ENCODE data around the gene HCRTR1. TPM values are rescaled to one million over a fixed set of nuclear protein-coding genes. Genes with fewer than 3 reads are reported as not detected.

The HCRTR1 gene
- total and polyA plus RNA-seq, 10 of the 15 experiments (the other 5 are each of a cell fraction or from before 2014, with no cell fraction given), result not detected

GRCh38 chr1:31645274-31645568 is 27.7 kb downstream of the HCRTR1 start (continued):
- 0 out of 2 replicates have a peak, but pooled peaks have one; percentile 20 for TF ChIP-seq RB1 (IDR thresholded peaks at IDR 0.05; ENCODE audit: borderline replicate concordance)

DNA sequence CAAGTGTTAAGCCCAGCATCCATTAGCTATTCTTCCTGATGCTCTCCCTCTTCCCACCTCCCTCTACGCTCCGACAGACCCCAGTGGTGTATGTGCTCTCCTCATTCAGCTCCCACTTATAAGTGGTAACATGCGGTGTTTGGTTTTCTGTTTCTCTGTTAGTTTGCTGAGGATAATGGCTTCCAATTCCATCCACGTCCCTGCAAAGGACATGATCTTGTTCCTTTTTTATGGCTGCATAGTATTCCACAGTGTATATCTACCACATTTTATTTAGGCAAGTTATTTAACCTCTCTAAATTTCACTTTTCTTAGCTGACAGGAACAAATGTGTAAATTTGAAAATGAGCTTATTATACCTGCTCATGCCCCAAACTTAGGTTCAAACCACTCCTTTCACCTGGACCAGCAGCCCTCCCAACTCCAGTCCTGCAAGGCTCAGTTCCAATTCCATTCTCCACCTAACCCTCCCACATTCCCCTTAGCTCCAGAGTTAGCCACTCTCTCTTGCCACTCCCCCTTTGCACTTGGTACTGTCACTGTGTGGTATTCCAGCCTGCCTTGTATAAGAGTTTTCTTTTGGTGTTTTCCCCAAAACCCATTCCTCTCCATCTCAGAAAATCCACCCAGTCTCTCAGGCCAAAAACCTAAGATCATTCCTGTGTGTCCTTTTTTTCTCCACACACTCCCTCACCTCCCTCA is 28.9 kb downstream of the HCRTR1 start:
- H3K9ac ChIP-seq (ENCODE audit: control insufficient read depth, insufficient read depth, low read length), result no peak overlapping the region
- WGBS (ENCODE audit: insufficient coverage, insufficient replicate concordance, low lambda C conversion rate, missing lambda C conversion rate), result 99% methylated on average over 4 of the region's 4 CpGs
- intact Hi-C loops (cut with micrococcal nuclease; ENCODE audit: unreplicated experiment) (no loop called here), in situ Hi-C loops (cut with MboI) (no loop called here)
- ChIA-PET RAD21 (ENCODE audit: unreplicated experiment) (no interaction called here), SMC1A (ENCODE audit: uncharacterized antibody, unreplicated experiment) (interaction anchor here (0.9 kb wide), 1 partner anchor 28 kb away, joined by 3 read pairs; no protein-coding TSS in a partner anchor), POLR2A (interaction anchor here (0.6 kb wide), 2 partner anchors 68 to 416 kb away, joined by 5 to 7 read pairs; no protein-coding TSS in a partner anchor), CTCF (interaction anchor here (0.7 to 1.5 kb wide), 3 partner anchors 59 to 142 kb away, joined by 3 to 5 read pairs (median 3); no protein-coding TSS in a partner anchor)
- ATAC-seq (no peak), DNase-seq (ENCODE audit: low read depth, low spot score) (no peak), FAIRE-seq (no peak)
- H3K27ac ChIP-seq (ENCODE audit: control insufficient read depth, insufficient read depth), result no peak overlapping the region
- no peak overlapping the region for H2AFZ ChIP-seq (ENCODE audit: control insufficient read depth, low read depth, low read length)
- TF ChIP-seq, protein P1, sequence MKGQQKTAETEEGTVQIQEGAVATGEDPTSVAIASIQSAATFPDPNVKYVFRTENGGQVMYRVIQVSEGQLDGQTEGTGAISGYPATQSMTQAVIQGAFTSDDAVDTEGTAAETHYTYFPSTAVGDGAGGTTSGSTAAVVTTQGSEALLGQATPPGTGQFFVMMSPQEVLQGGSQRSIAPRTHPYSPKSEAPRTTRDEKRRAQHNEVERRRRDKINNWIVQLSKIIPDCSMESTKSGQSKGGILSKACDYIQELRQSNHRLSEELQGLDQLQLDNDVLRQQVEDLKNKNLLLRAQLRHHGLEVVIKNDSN (IDR thresholded peaks at IDR 0.05; ENCODE audit: borderline replicate concordance, extremely low read length, insufficient read depth, low read depth, low read length), result no peak
- no peak for TF ChIP-seq CHD4 (IDR thresholded peaks at IDR 0.05)
- TF ChIP-seq RFX5 (IDR thresholded peaks at IDR 0.05; ENCODE audit: low read depth, low read length), result no peak
- no peak for TF ChIP-seq FOS (IDR thresholded peaks at IDR 0.05; ENCODE audit: borderline replicate concordance, extremely low read depth, insufficient read length)
- no peak for TF ChIP-seq SMARCA5 (IDR thresholded peaks at IDR 0.05)
- TF ChIP-seq CEBPZ (IDR thresholded peaks at IDR 0.05; ENCODE audit: low read depth, low read length), result no peak
- TF ChIP-seq TCF12 (IDR thresholded peaks at IDR 0.05; ENCODE audit: low read depth, low read length), result no peak
- no peak for TF ChIP-seq BHLHE40 (IDR thresholded peaks at IDR 0.05; ENCODE audit: borderline replicate concordance in 1 of 2, low read depth in 2 of 2, low read length in 1 of 2)
- TF ChIP-seq MYB (IDR thresholded peaks at IDR 0.05; ENCODE audit: borderline replicate concordance, low read depth, low read length), result no peak
- no peak for TF ChIP-seq EP300 (IDR thresholded peaks at IDR 0.05; ENCODE audit: borderline replicate concordance in 1 of 2, control insufficient read depth in 1 of 2, low read depth in 2 of 2, low read length in 2 of 2)
- no peak for TF ChIP-seq SPI1 (IDR thresholded peaks at IDR 0.05; ENCODE audit: borderline replicate concordance, insufficient read depth, low read depth, low read length)
- no TSS peak for BruUV-seq (replicated peaks)
- no peak overlapping the region for H3K4me2 ChIP-seq (ENCODE audit: control insufficient read depth, insufficient read depth)
- H3K36me3 ChIP-seq (ENCODE audit: control insufficient read depth in 2 of 2, insufficient read depth in 2 of 2, low read length in 1 of 2), result no peaks in the 10 kb centered on the region
- H3K4me3 ChIP-seq, result no peak overlapping the region
- peaks cover 27% of the 10 kb centered on the region for H3K79me2 ChIP-seq (ENCODE audit: control insufficient read depth, insufficient read depth, low read length)
- peaks cover 4% of the 10 kb centered on the region; the same call in 1 of the 2 replicates for H3K4me1 ChIP-seq (ENCODE audit: control insufficient read depth, insufficient read depth, low read length)
- no peaks in the 10 kb centered on the region for H3K9me3 ChIP-seq (replicated peaks; ENCODE audit: control insufficient read depth, insufficient read depth, low read length)
- H4K20me1 ChIP-seq (ENCODE audit: control insufficient read depth, insufficient read depth), result no peaks in the 10 kb centered on the region
- no peaks in the 10 kb centered on the region; a peak in 1 of 4 replicates for H3K27me3 ChIP-seq (replicated peaks in 1 of 2; ENCODE audit: control insufficient read depth in 2 of 2, insufficient read depth in 2 of 2, low read length in 1 of 2)
